ENCODE measurements around the gene GALC.

The GALC gene

GRCh38 chr14:87992718-87993628 lies at the start of gene GALC:
Gene GALC (minus strand): TSS chr14:87993182. CDS start chr14:87993164, 18 bp downstream.
- DNase-seq: peak; percentile 92 to 95

GRCh38 chr14:88040146-88040545 lies 47.2 kb upstream of the GALC start:
- no peak for DNase-seq

- no peak for DNase-seq
Measured at GRCh38 chr14:88039197-88039596, 46.2 kb upstream of the GALC start.

GRCh38 chr14:88037325-88037724 lies 44.3 kb upstream of the GALC start:
- DNase-seq: no peak

- DNase-seq: no peak
Measured at GRCh38 chr14:88036422-88036821, 43.4 kb upstream of the GALC start.

- DNase-seq: no peak
Measured at GRCh38 chr14:88034076-88034475, 41.1 kb upstream of the GALC start.

- DNase-seq: no peak
Measured at GRCh38 chr14:88032373-88032772, 39.4 kb upstream of the GALC start.

GRCh38 chr14:88030892-88031291 lies 37.9 kb upstream of the GALC start:
- no peak for DNase-seq

- DNase-seq: no peak
Measured at GRCh38 chr14:88030079-88030478, 37.1 kb upstream of the GALC start.

- no peak for DNase-seq
Measured at GRCh38 chr14:88029500-88029899, 36.5 kb upstream of the GALC start.

GRCh38 chr14:88026890-88027289 lies 33.9 kb upstream of the GALC start:
- no peak for DNase-seq

- DNase-seq: no peak
Measured at GRCh38 chr14:88025313-88025712, 32.3 kb upstream of the GALC start.

- DNase-seq: peak; percentile 83 to 95
Measured at GRCh38 chr14:88024252-88025086, 31.5 kb upstream of the GALC start.

GRCh38 chr14:88023658-88024187 lies 30.7 kb upstream of the GALC start:
- DNase-seq: peak in 1 of 2 experiments; percentile 8

- DNase-seq: no peak
Measured at GRCh38 chr14:88017535-88017934, 24.6 kb upstream of the GALC start.

- no peak for DNase-seq
Measured at GRCh38 chr14:88016768-88017167, 23.8 kb upstream of the GALC start.

GRCh38 chr14:88013750-88014349 lies 20.9 kb upstream of the GALC start:
- peak; percentile 74 to 87 for DNase-seq

GRCh38 chr14:88012495-88012894 lies 19.5 kb upstream of the GALC start:
- no peak for DNase-seq

GRCh38 chr14:88010331-88010730 lies 17.3 kb upstream of the GALC start:
- DNase-seq: no peak

GRCh38 chr14:88009486-88009885 lies 16.5 kb upstream of the GALC start:
- DNase-seq: no peak

GRCh38 chr14:88008039-88008742 lies 15.2 kb upstream of the GALC start:
- no peak for DNase-seq

- DNase-seq: no peak
Measured at GRCh38 chr14:88007608-88008007, 14.6 kb upstream of the GALC start.

Data from NCI-H524 (cell line).